GM18502 (cell line): ENCODE measurements around the gene KLHL11.
"Not testable (repeated sequence)": the region's sequence is repeated elsewhere in the genome, so short reads cannot be mapped to it uniquely, and the experiment has no call there.

Experiments
- ATAC-seq: cut with Tn5 transposase; IDR thresholded peaks from one replicate; pipeline ENCODE4 v1.9.1; 2021; ENCODE audit warnings: mild to moderate bottlenecking; ENCODE audit not compliant: unreplicated experiment, poor library complexity

KLHL11 gene

DNA sequence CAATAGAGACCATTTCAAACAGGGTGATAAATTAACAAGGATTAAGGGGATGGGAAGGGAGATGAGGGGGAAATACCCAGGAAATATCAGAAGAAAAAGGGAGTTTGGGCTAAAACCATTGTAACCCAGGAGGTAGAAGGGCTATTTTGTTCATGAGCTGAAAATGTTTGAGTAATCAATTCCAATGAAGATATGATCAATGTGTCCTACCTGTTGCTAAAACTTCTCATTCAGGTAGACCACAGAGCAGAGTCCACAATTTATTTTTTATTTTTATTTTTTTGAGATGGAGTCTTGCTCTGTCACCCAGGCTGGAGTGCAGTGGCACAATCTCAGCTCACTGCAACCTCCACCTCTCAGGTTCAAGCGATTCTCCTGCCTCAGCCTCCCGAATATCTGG, 25.8 kb downstream of the KLHL11 start:
- ATAC-seq = not testable (repeated sequence)

- ATAC-seq = no peak
These were observed 27.3 kb downstream of the KLHL11 start, which contains the start of gene KLHL10 for GRCh38 chr17:41837761-41838538. KLHL10 (plus strand) TSS chr17:41837825; CDS start chr17:41837933, 108 bp downstream.

DNA sequence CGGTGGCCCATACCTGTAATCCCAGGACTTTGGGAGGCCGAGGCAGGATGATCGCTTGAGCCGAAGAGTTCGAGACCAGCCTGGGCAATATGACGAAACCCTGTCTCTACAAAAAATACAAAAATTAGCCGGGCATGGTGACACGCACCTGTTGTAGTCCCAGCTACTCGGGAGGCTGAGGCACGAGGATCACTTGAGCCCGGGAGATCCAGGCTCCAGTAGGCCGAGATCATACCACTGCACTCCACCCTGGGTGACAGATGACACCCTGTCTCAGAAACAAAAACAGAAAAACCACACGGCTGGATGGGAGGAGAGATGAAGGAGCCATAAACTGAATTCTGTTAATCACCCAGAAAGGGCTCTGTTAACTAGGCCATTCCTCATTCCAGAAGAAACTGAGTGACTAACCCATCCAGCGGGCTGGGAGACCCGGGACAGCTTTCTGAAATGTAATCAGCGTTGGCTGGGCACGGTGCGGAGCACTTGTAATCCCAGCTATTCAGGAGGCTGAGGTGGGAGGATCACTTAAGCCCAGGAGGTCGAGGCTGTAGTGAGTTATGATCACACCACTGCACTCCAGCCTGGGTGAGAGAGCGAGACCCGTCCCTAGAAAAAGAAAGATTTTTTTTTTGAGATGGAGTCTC, 28.6 kb downstream of the KLHL11 start:
- ATAC-seq = no peak

DNA sequence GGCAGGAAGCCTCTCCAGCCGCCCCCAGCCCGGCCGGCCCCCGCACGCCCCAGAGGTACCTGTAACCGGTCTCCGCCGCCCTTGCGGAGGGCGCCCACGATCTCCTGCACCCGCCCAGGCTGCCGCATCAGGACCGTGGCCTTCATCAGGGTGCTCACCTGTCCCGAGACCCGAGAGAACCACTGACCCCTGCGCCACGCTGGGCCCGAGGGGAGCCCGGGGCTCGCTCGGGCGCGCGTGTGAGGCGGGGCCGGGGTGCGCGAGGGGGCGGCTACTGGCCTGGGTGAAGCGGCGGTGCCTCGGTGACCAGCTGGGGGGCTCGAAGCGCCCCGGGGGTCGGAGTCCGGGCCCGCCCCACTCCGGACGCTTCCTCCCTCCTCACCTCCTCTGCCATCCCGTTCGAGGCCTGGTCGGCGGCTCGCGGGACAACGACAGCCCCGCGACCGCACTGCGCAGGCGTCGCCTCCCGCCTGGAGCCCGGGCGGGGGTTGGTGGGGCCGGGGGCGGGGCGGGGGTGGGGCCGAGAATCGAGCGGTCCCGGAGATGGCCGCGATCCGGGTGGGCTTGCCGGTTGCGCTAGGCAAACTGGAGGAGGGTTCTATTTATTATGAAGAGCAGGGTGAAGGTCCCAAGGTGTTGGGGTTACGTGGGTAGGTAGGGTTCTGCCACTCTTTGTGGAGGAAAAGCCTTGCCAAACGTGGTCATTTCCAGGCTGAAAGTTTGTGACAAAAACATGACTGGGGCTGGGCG, 29.2 kb downstream of the KLHL11 start, which contains the start of gene NT5C3B:
Gene NT5C3B (minus strand): TSS at position 433 of the 750 bp plus-strand sequence. CDS start 39 bp downstream, at position 394.
- ATAC-seq = peak; percentile 56

- ATAC-seq = peak; percentile 25
These were observed 29.9 kb downstream of the KLHL11 start for GRCh38 chr17:41835214-41835799.

GRCh38 chr17:41829961-41830360, 35.3 kb downstream of the KLHL11 start:
- ATAC-seq = not testable (repeated sequence)

DNA sequence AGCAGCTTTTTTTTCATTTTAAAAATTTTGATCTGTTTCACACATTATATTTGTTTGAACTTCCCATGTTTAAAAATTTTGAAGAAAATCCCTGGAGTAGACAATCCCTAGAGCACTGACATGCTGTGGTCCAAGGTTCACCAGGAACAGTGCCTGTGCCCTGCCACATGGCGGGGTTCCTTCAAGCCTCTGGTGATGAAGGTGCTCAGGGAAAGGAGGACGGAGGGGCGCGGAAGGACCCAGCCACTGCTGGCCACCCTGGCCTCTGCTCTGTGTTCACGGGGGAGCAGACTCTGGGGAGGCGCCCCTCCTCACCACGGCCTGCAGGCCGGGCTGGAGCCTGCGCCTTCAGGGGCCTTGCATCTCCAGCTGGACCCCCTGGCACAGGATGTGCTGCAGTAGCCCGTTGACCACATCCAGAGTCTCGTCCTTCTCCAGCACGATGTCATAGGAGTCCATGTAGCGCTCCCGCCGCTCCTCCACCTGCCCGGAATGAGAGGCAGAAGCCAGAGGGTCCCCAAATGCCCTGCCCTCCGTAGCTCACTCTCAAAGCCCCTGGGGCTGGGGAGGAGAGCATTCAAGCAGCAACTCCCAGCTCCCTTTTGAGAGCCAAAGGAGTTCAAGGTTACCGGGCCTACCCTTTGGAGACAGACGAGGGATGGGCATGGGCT, 39.9 kb downstream of the KLHL11 start:
- no peak for ATAC-seq

GRCh38 chr17:41824086-41824485, 41.1 kb downstream of the KLHL11 start:
- ATAC-seq = no peak

DNA sequence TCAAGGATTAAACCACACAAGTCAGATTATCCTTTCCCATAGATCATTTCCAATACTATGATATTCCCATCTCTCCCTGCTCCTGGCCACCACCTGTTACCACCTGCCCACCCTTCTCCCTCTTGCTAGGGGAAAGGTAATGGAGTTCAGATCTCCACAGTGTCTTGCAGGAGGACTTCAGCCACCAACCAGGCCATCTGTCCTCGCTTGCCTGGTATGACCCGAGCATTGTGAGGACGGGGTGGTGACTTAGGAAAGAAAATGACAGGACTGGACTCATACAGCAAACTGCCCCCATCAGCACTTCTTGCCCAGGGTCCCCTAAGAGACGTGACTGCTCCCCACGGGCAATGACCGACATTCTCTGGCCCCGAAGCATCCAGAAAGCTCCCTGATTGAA, 41.6 kb downstream of the KLHL11 start:
- no peak for ATAC-seq

- no peak for ATAC-seq
These were observed 42.1 kb downstream of the KLHL11 start for GRCh38 chr17:41823141-41823524.

DNA sequence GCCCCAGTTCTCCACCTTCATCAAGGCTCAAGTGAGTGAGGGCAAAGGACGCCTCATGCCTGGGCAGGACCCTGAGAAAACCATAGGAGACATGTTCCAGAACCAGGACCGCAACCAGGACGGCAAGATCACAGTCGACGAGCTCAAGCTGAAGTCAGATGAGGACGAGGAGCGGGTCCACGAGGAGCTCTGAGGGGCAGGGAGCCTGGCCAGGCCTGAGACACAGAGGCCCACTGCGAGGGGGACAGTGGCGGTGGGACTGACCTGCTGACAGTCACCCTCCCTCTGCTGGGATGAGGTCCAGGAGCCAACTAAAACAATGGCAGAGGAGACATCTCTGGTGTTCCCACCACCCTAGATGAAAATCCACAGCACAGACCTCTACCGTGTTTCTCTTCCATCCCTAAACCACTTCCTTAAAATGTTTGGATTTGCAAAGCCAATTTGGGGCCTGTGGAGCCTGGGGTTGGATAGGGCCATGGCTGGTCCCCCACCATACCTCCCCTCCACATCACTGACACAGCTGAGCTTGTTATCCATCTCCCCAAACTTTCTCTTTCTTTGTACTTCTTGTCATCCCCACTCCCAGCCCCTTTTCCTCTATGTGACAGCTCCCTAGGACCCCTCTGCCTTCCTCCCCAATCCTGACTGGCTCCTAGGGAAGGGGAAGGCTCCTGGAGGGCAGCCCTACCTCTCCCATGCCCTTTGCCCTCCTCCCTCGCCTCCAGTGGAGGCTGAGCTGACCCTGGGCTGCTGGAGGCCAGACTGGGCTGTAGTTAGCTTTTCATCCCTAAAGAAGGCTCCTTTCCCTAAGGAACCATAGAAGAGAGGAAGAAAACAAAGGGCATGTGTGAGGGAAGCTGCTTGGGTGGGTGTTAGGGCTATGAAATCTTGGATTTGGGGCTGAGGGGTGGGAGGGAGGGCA, 42.7 kb downstream of the KLHL11 start:
- ATAC-seq = no peak

GRCh38 chr17:41821776-41822175, 43.4 kb downstream of the KLHL11 start:
- ATAC-seq = no peak

DNA sequence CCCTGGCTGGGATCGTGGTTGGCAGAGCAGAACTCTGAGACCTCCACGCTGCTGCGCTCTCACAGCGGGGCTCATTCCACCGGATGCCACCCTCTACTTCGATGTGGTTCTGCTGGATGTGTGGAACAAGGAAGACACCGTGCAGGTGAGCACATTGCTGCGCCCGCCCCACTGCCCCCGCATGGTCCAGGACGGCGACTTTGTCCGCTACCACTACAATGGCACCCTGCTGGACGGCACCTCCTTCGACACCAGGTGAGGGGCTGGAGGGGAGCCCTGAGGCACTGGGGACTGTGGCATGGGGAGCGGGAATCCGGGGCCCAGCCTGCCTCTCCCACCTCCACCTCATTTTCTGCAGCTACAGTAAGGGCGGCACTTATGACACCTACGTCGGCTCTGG, 47.2 kb downstream of the KLHL11 start:
- ATAC-seq = no peak

- no peak for ATAC-seq
These were observed 48.4 kb downstream of the KLHL11 start for GRCh38 chr17:41816637-41817320.

- no peak for ATAC-seq
These were observed 51.0 kb downstream of the KLHL11 start for GRCh38 chr17:41814195-41814594.

DNA sequence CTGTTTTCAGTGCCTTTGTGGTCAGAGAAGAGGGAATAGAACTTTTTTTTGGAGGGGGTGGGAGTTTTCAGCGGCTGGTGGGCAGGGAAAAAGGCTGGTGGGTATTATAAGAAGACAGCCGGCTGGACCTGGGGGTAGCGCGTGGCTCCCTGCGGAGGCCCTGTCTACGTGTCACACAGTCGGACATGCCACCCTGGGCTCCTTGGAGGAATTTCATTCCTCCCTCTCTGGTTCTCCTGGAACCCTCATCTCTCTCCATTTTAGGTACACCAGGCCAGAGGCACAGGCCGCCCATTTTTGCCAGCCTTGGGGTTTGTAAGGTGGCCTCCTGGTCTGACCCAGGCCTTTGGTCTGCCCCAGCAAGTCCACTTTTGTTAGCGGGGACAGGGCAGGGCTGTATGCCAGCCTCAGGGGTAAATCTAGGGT, 51.5 kb downstream of the KLHL11 start:
- ATAC-seq = no peak

DNA sequence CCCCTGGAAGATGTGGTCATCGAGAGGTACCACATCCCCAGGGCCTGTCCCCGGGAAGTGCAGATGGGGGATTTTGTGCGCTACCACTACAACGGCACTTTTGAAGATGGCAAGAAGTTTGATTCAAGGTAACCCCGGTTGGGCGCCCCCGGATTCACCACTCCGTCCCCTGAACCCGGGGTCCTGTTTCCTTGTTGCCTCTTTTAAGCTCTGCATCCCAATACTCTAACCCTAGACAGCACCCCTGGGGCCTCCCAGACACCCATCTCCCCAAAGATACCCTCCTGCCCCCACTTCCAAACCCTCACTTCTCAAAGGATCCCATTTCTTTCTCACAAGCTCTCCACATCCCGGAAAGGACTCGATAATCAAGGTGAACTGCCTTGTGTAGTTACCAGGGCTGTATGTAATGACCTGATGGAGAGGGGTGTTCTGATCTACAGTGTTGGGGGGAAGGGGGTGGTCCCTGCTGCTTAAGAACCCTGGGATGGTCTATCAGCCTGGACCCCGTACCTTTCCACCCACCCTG, 52.0 kb downstream of the KLHL11 start:
- ATAC-seq = no peak
